ENCODE data around the gene INTS4. TPM values are rescaled to one million over a fixed set of nuclear protein-coding genes. Genes with fewer than 3 reads are reported as not detected.

Gene INTS4
- polyA plus RNA-seq, 1 of the 3 experiments (the other 2 are of a cell fraction): 23.0 TPM

DNA sequence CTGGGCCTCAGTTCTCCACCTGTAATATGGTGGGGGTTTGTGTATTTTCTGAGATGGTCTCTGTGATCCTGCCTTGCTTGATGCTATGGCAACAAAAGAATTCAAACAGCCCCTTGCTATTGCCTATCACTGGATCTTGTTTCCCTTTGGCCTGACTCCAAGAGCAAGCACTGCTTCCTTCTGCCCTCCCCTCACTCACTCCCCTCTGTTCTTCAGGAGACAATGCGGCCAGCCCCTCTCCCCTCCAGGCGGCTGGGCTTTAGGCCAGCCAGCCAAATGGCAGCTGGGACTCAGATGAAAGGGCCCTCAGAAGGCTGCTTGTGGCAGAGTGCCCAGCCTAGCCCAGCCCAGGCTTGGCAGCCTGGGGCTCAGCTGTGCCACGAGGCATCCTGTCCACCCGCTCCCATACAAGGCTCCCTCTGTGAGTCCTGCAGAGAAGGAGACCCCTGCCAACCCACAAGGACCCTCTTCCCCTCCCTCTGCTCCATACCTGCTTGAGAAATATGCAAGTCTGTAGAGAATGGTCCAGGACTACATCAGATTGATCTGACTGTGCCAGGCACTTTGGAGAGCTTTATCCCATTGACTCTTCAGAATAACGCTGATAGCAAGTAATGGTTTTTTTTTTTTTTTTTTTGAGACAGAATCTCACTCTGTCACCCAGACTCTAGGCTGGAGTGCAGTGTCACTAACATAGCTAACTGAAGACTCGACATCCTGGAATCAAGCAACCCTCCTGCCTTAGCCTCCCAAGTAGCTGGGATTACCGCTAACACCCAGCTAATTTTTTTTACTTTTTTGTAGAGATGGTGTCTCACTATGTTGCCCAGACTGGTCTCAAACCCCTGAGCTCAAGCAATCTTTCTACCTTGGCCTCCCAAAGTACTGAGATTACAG lies 36.2 kb upstream of the INTS4 start:
- DNase-seq: peak; percentile 91
- CTCF ChIA-PET: interaction anchor here (1.5 to 4.3 kb wide), 2 partner anchors 15 to 31 kb away, joined by 5 to 26 read pairs; no protein-coding TSS in a partner anchor
- TF ChIP-seq FOXM1 (IDR thresholded peaks at IDR 0.05; ENCODE audit: low read depth) (no peak), FOXJ3 (CRISPR knock-in tag; IDR thresholded peaks at IDR 0.05) (peak; percentile 59; the same call in 1 of the 2 replicates), MXI1 (IDR thresholded peaks at IDR 0.05; ENCODE audit: low read depth, low read length) (0 out of 2 replicates have a peak, but pooled peaks have one; percentile 50), ZBTB33 (IDR thresholded peaks at IDR 0.05; ENCODE audit: borderline replicate concordance, low read depth) (no peak), RFX5 (IDR thresholded peaks at IDR 0.05; ENCODE audit: low read length) (no peak), EZH2phosphoT487 (IDR thresholded peaks at IDR 0.05; ENCODE audit: borderline replicate concordance, low read depth) (no peak), MEF2A (IDR thresholded peaks at IDR 0.05; ENCODE audit: borderline replicate concordance, low read depth) (no peak), FOSL2 (IDR thresholded peaks at IDR 0.05; ENCODE audit: borderline replicate concordance, low read depth) (no peak), SIN3A (IDR thresholded peaks at IDR 0.05; ENCODE audit: borderline replicate concordance, low read depth, low read length) (no peak), TCF12 (IDR thresholded peaks at IDR 0.05) (peak; percentile 88), POLR2AphosphoS5 (IDR thresholded peaks at IDR 0.05; ENCODE audit: low read depth, low read length) (0 out of 2 replicates have a peak, but pooled peaks have one; percentile 14), TAF1 (IDR thresholded peaks at IDR 0.05; ENCODE audit: borderline replicate concordance, low read depth, low read length) (no peak), CHD2 (IDR thresholded peaks at IDR 0.05; ENCODE audit: low read length, partially characterized antibody) (peak; percentile 83), NRF1 (IDR thresholded peaks at IDR 0.05; ENCODE audit: low read depth, low read length) (no peak), USF2 (IDR thresholded peaks at IDR 0.05; ENCODE audit: borderline replicate concordance, low read depth, low read length) (no peak), SMC3 (IDR thresholded peaks at IDR 0.05; ENCODE audit: low read depth, low read length) (no peak), RCOR1 (IDR thresholded peaks at IDR 0.05; ENCODE audit: low read length) (peak; percentile 75), TEAD4 (IDR thresholded peaks at IDR 0.05; ENCODE audit: borderline replicate concordance, insufficient read depth) (0 out of 2 replicates have a peak, but pooled peaks have one; percentile 13), ELF1 (IDR thresholded peaks at IDR 0.05) (no peak), NFIC (IDR thresholded peaks at IDR 0.05; ENCODE audit: borderline replicate concordance) (peak; percentile 96), GABPA (IDR thresholded peaks at IDR 0.05; ENCODE audit: low read depth) (no peak; the same call in 1 of the 2 replicates), USF1 (IDR thresholded peaks at IDR 0.05; ENCODE audit: borderline replicate concordance, low read depth) (no peak), EP300 (IDR thresholded peaks at IDR 0.05; ENCODE audit: borderline replicate concordance in 1 of 2, low read depth in 1 of 2, low read length in 1 of 2) (peak; percentile 61 to 68; a peak in 2 of 4 replicates), JUND (IDR thresholded peaks at IDR 0.05) (no peak; the same call in 1 of the 2 replicates), GATA2 (CRISPR knock-in tag; IDR thresholded peaks at IDR 0.05) (peak; percentile 86), RAD21 (IDR thresholded peaks at IDR 0.05; ENCODE audit: low read length) (no peak; the same call in 1 of the 2 replicates)
- TF ChIP-seq, protein P1, sequence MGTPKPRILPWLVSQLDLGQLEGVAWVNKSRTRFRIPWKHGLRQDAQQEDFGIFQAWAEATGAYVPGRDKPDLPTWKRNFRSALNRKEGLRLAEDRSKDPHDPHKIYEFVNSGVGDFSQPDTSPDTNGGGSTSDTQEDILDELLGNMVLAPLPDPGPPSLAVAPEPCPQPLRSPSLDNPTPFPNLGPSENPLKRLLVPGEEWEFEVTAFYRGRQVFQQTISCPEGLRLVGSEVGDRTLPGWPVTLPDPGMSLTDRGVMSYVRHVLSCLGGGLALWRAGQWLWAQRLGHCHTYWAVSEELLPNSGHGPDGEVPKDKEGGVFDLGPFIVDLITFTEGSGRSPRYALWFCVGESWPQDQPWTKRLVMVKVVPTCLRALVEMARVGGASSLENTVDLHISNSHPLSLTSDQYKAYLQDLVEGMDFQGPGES (IDR thresholded peaks at IDR 0.05; ENCODE audit: low read depth, low read length): no peak

More for the DNA sequence above, 36.2 kb upstream of the INTS4 start:
- Histone ChIP-seq H3K4me1 (ENCODE audit: control insufficient read depth in 1 of 2, insufficient read depth in 2 of 2, low read depth in 1 of 2, low read length in 1 of 2) (peaks cover 20 to 24% of the 10 kb centered on the region in 2 experiments; a peak in 3 of 4 replicates), H3K9me2 (no peaks in the 10 kb centered on the region), H3K9ac (peak overlapping the region; percentile 31), H3F3A (replicated peaks; ENCODE audit: insufficient read depth) (peaks cover 9% of the 10 kb centered on the region), H3K4me3 (ENCODE audit: low read depth in 2 of 2, low read length in 1 of 2) (no peak overlapping the region), H3K79me2 (ENCODE audit: insufficient read depth) (no peaks in the 10 kb centered on the region), H3K27ac (ENCODE audit: low read depth in 2 of 2, low read length in 1 of 2) (peak overlapping the region; percentile 70 to 90), H3K27me3 (ENCODE audit: insufficient read depth) (no peaks in the 10 kb centered on the region), H2AFZ (ENCODE audit: low read depth) (peak overlapping the region; percentile 62; the same call in 1 of the 2 replicates), H3K9me3 (no peaks in the 10 kb centered on the region), H3K36me3 (replicated peaks in 1 of 2; ENCODE audit: control insufficient read depth in 1 of 2, insufficient read depth in 2 of 2, low read length in 1 of 2) (no peaks in the 10 kb centered on the region), H4K20me1 (ENCODE audit: insufficient read depth) (no peaks in the 10 kb centered on the region), H3K4me2 (peak overlapping the region; percentile 68)
- WGBS (ENCODE audit: low lambda C conversion rate): 31% methylated on average over 5 of the region's 7 CpGs
- POLR2A ChIA-PET: interaction anchor here (0.6 to 3.0 kb wide), 4 partner anchors 9 to 315 kb away, joined by 3 to 27 read pairs (median 8); partner anchors contain the start of gene INTS4

Measured in SK-N-SH (cell line).